Measurements from ENCODE around the gene ARHGEF26.

DNA sequence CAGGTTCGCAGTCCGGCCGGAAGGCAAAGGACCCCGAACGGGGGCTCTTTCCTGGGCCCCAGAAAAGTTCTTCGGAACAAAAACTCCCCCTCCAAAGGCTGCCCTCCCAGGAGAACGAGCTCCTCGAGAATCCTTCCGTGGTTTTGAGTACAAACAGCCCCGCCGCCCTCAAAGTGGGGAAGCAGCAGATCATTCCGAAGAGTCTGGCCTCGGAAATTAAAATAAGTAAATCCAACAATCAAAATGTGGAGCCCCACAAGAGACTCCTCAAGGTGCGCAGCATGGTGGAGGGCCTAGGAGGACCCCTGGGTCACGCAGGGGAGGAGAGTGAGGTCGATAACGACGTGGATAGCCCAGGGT lies 1.3 kb downstream of the ARHGEF26 start:
- TF ChIP-seq, protein P1, sequence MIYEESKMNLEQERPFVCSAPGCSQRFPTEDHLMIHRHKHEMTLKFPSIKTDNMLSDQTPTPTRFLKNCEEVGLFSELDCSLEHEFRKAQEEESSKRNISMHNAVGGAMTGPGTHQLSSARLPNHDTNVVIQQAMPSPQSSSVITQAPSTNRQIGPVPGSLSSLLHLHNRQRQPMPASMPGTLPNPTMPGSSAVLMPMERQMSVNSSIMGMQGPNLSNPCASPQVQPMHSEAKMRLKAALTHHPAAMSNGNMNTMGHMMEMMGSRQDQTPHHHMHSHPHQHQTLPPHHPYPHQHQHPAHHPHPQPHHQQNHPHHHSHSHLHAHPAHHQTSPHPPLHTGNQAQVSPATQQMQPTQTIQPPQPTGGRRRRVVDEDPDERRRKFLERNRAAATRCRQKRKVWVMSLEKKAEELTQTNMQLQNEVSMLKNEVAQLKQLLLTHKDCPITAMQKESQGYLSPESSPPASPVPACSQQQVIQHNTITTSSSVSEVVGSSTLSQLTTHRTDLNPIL (CRISPR knock-in tag; IDR thresholded peaks at IDR 0.05; ENCODE audit: low read depth): no peak
- TF ChIP-seq ZFP3 (CRISPR knock-in tag; IDR thresholded peaks at IDR 0.05) (no peak), ZFP30 (CRISPR knock-in tag; IDR thresholded peaks at IDR 0.05) (no peak), BACH2 (CRISPR knock-in tag; IDR thresholded peaks at IDR 0.05; ENCODE audit: borderline replicate concordance) (no peak), ISL1 (CRISPR knock-in tag; IDR thresholded peaks at IDR 0.05) (no peak), RARB (CRISPR knock-in tag; IDR thresholded peaks at IDR 0.05) (no peak)
- TF ChIP-seq, protein P2, sequence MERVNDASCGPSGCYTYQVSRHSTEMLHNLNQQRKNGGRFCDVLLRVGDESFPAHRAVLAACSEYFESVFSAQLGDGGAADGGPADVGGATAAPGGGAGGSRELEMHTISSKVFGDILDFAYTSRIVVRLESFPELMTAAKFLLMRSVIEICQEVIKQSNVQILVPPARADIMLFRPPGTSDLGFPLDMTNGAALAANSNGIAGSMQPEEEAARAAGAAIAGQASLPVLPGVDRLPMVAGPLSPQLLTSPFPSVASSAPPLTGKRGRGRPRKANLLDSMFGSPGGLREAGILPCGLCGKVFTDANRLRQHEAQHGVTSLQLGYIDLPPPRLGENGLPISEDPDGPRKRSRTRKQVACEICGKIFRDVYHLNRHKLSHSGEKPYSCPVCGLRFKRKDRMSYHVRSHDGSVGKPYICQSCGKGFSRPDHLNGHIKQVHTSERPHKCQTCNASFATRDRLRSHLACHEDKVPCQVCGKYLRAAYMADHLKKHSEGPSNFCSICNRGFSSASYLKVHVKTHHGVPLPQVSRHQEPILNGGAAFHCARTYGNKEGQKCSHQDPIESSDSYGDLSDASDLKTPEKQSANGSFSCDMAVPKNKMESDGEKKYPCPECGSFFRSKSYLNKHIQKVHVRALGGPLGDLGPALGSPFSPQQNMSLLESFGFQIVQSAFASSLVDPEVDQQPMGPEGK (CRISPR knock-in tag; IDR thresholded peaks at IDR 0.05; ENCODE audit: borderline replicate concordance): no peak
